GM18868 (cell line): ENCODE data around the gene NUDCD2.
"Not testable (repeated sequence)": the region's sequence is repeated elsewhere in the genome, so short reads cannot be mapped to it uniquely, and the experiment has no call there.

Experiments
- ATAC-seq: cut with Tn5 transposase; IDR thresholded peaks from one replicate; pipeline ENCODE4 v1.9.1; 2021; ENCODE audit warnings: mild to moderate bottlenecking, moderate library complexity; ENCODE audit not compliant: unreplicated experiment

Gene NUDCD2

DNA sequence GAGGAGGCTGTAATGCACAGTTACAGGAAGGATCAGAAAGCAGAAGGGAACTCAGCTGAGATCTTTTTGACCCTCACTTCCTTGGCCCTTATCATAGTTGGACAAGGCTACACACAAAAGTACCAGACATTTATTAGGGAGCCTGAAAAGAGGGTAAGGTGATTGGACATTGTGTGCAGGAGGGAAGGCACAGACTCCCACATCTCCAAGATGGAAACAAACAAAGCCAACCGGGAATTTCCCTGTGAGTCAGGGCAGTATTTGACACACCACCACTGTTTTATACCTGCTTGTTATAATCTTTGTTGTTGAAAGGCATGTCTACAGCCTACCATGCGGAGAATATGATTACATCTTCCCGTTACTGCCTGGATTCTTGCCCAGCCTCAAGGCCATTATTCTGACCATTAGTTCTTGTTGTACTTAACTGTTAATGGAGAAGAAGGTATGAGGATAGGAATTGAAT is 25.5 kb downstream of the NUDCD2 start:
- no peak for ATAC-seq

DNA sequence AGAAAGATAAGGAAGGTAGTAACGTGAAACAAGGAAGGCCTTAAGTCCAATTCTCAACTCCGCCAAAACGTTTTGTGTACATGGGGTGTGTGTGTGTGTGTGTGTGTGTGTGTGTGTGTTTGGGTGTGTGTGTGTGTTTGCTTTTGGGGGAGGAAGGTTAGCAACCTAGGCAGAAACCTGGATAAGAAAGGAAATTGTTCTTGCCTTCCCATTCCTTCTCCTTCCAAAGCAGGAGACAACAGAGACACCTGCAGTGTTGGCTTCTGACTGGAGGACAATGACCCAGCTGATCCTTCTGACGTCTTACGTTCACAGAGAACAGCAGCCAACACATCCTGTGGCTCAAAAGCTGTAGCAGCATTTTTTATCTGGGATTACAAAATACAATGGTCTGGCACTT is 26.6 kb downstream of the NUDCD2 start:
- ATAC-seq: no peak

DNA sequence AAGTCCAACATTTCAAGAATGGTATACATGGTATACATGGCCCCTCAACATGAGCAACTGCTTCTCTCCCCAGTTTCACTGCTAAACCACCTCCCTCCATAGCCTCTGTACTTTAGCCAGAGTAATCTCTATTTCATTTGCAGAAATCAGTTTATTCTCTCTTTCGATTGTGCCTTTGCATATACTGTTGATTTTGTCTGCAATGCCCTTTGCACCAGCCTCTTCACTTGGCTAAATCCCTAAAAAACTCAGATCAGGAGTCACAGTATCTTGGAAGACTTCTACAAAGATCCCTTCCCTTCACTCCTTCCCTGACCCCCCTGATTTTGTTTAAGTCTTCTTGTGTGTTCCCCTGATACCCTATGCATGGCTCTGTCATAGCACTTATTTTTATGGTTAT is 27.4 kb downstream of the NUDCD2 start:
- ATAC-seq: no peak

DNA sequence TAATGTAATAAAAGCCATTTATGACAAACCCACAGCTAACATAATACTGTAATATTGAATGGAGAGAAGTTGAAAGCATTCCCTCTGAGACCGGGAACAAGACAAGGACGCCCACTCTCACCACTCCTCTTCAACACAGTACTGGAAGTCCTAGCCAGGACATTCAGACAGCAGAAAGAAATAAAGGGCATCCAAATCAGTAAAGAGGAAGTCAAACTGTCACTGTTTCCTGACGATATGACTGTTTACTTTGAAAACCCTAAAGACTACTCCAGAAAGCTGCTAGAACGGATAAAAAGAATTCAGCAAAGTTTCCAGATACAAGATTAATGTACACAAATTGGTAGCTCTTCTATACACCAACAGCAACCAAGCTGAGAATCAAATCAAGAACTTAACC is 33.8 kb downstream of the NUDCD2 start:
- not testable (repeated sequence) for ATAC-seq

DNA sequence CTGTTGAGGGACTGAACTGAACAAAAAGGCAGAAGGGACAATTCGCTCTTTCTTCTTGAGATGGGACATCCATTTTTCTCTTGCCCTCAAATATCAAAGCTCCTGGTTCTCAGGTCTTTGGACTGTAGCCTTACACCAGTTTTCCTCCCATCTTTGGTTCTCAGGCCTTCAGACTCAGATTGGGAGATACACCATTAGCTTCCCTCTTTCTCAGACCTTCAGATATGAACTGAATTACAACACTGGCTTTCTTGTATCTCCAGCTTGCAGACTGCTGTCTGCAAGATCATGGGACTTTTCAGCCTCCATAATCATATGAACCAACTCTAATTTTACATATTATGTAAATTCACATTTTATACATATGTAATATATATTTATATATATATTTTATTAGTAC is 35.1 kb downstream of the NUDCD2 start:
- no peak for ATAC-seq

DNA sequence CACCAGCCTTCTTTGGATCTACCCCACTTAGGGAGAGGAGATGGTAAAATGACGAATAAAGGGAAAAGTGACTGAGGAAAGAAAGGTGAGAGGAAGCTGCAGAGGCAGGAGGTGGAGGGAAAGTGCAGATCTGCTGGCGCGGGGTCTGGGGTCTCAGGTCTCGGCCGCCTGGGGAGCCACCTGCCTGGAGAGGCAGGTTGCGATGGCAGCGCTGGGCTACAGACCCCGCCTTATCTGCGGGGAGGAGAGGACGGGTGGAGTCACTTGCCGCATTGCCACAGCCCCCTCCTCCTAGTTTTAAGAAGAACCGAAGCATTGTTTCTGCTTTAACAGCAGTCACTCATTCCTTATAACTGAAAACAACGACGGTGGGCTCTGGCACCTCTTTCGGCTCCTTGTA is 44.2 kb downstream of the NUDCD2 start:
- not testable (repeated sequence) for ATAC-seq

DNA sequence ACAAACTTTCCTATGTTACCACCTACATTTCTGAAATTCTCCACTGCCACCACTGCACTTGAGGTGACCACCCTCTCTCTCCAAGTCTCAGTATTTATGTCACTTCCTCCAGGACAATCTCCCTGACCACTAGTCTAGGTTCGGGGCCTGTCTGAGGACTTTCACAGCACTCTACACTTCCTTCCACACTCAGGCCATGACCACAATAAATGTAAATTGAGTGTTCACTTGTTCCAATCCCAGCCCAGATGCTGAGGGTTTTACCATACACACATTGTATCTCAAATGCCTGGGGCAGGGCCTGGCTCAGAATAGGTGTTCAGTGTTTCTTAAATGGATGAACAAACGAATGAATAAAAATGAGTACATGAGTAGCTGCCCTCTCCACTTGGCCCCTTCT is 49.4 kb downstream of the NUDCD2 start:
- ATAC-seq: no peak

DNA sequence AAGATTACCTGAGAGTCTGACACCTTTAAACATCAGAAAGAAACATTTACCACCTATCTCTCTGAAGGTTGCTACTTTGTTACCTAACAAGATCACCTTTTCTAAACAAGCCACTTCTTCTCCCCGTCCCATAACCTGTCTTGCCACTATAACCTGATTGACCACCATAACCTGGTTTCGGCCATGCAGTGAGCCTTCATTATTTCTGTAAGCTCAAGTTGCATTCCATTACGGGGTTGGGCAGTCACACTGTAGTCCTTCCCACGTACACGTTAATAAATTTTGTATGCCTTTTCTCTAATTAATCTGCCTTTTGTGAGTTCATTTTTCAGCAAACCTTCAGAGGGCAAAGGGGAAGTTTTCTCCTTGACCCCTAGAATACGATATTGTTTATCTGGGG is 50.5 kb downstream of the NUDCD2 start:
- ATAC-seq: no peak

DNA sequence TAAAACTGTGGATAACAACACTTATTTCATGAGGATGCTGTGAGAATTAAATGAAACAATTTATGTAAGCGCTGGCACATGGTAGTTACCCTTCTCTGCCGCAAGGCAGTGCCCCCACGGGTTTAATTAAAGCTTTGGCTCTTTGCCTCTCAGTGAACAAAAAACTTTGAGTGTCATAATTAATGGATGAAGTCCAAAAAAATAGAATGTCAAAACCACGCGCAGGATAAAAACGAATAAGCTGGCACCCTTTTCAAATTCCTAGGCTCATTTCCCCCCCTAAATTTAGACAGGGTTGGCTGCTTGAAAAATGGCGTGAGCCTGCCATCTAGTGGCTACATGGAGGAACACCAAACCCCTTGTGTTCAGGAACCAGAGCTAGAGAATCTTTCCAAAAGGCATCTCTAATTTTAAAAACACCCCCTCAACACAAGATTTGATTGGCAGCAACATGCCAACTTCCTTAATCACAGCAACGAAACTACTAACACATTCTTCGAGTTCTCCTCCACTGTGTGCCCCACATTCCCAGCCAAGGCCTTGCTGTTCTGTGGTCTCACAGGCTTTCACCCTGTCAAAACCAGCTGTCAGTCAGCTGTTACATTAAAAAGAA is 51.5 kb downstream of the NUDCD2 start:
- ATAC-seq: peak; percentile 80

DNA sequence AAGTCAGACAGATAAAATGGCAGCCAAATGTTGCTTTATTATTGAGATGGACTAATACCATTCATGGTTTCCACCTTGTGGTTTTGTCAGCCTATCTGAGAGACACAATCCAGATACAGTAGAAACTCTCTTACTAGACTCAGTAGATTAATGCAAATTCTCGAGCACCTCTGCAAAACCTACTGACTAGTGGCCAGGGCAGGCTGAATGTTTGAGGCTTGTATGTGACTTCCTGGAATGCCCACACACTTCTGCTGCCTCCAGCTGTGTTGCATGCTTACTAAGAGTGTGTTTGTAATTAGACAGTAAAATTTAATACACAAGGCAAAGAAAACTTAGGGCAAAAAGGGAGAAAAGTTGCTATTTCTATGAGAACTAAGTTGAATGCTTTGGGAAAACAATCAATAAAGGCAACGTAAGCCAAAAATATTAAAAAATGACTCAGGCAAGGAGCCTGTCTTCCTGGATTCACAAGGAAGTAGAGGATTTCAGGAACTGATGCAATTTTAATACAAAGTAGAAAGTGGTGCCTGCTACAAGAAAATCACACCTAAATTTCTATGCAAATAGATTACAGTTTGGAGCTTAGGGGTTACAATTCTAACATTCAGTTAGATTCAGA is 52.8 kb downstream of the NUDCD2 start:
- peak; percentile 68 for ATAC-seq

DNA sequence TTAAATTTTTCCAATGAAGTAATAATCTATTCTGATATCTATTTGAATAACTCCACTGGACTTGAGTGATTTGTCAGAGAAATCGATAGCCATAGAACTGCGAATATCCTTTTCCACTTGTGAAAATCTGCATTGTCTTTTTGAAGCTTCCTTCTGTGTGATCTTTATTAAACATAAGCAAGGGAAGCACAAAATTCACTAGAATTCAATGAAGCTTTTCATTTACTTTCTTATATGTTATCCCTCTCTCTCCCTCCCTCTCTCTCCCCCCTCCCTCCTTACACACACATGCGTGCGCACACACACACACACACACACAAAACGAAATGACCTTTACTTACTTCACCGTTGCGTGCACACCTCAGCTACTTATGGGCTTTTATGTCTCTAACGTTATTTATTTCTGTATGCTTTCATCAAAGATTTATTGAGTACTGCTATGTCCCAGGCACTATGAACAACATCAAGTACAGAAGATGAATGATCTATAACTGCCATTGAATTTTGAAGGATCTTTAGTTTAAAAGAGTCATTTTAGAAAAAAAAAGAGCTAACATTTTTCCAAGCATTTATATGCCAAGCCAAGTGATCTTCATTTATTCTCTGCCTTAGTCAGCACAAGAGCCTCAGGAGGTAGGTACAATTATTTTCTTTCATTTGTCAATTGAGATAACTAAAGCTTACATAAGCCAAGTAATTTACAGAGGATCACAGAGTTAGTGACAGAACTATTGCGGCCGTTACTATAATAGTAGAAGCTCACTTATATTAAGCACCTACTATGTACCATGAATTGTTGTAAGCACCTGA is 55.3 kb downstream of the NUDCD2 start:
- no peak for ATAC-seq

DNA sequence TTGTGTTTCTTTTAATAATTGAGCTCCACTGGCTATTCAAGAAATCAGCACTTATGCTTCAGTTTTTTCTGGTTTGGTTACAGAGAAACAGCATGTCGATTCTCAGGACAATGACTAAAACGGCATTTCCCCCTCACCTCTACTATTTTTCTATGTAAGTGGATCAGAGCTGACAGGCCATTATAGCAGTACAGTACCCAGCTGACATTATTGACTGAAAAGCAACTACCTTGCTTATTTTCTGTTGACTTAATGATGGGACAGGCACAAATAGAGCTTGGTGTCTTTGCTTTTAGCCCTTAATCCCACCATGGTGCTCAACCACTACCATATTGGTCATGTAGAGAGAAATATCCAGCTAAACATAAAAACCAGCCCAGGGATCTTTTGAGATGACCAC is 57.9 kb downstream of the NUDCD2 start:
- ATAC-seq: no peak

DNA sequence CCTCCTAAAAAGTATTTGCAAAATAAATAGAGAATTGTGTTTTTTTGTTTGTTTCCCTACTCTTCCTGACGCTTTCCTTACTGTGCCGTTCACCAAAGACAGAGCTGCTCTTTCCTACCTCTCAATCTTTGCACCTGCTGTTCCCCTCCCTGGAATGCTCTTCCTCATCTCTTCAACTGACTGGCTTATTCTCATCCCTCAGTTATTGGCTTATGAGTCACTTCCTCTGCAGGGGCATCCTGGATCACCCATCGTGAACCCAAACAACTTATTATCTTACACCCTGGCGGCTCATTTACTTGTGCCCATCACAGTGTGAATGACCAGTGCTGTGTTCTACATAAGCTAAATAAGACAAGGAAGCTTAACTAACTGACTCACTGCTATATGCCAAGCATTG is 58.6 kb downstream of the NUDCD2 start:
- ATAC-seq: no peak

DNA sequence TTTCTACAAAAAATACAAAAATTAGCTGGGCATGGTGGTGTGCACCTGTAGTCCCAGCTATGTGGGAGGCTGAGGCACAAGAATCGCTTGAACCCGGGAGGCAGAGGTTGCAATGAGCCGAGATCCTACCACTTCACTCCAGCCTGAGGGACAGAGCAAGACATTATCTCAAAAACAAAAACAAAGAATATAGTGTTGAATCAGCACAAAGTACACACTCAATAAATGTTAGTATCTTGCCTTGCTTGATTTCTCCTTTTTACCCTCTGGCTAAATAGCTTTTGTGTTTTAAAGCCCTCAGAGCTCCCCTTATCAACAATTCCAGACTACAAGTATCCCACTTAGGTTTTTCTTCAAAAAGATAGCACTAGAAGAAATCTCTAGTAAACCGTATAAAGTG is 60.0 kb downstream of the NUDCD2 start:
- no peak for ATAC-seq

DNA sequence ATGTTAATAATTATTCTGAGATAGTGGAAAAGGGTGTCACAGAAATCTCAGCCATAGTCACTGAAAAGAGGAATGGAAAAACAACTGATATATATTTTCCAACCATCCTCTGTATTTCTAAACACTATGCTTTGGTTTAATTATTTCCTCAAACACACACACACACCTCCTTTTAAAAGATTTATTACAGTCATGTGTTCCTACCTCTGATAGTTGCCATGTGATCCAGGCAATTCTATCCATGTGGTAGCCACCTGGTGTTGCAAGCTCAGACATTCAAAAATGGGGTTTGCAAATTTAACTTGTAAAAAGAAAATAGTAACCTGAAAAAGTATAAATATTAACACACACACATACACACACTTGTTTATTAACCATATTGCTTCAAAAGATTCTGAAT is 62.5 kb downstream of the NUDCD2 start:
- no peak for ATAC-seq

DNA sequence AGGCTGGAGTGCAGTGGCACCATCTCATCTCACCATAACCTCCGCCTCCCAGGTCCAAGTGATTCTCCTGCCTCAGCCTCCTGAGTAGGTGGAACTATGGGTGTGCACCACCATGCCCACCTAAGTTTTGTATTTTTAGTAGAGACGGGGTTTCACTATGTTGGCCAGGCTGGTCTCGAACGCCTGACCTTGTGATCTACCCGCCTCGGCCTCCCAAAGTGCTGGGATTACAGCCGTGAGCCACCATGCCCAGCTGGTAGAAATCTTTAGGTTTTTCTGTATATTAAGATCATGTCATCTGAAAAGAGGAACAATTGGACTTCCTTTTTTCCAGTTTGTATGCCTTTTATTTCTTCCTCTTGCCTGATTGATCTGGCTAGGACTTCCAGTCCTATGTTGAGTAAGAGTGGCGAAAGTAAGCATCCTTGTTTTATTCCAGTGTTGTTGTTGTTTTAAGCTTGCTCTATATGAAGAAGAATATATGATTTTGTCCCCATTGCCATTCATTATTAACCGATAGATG is 63.0 kb downstream of the NUDCD2 start:
- not testable (repeated sequence) for ATAC-seq
